NCI-H2196 treated with DMSO at 0.1 percent for 48 hours (cell line): ENCODE measurements around the gene PPARA.

Source experiments
- DNase-seq: peaks from one replicate; lab custom pipeline; 2025; ENCODE audit not compliant: unreplicated experiment; lab: John Stamatoyannopoulos, UW

Gene PPARA

DNA sequence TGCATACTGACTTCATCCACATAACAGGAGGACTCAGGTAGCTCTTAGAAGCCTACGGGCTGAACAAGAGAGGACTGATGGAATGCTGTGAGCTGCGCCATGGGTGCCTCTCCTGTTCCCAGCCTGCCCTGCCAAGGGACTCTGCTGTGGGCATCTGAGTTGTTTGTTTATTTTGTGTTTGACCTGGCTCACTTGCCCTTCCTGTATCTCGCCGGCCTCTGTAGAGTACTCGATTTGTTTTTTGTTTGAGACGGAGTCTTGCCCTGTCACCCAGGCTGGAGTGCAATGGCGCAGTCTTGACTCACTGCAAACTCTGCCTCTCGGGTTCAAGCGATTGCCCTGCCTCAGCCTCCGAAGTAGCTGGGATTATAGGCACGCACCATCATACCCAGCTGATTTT is 119.2 kb downstream of the PPARA start:
- DNase-seq, result no peak

DNA sequence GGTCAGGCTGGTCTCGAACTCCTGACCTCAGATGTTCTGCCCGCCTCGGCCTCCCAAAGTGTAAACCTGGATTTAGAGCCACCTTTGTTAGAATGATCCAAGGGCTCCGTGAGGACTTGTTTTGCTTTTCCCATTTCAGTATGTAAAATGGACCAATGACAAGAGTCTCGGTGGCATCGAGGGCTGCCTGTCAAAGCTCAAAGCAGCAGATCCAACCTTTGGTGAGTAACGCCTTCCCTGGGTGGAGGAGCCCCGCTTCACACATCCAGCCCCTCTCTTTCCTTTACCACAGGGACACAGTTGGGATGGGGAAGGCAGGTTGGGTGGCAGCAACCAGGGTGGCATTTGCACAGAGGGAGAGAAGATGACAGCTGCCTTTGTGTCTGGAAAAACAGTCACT is 121.9 kb downstream of the PPARA start:
- no peak for DNase-seq

DNA sequence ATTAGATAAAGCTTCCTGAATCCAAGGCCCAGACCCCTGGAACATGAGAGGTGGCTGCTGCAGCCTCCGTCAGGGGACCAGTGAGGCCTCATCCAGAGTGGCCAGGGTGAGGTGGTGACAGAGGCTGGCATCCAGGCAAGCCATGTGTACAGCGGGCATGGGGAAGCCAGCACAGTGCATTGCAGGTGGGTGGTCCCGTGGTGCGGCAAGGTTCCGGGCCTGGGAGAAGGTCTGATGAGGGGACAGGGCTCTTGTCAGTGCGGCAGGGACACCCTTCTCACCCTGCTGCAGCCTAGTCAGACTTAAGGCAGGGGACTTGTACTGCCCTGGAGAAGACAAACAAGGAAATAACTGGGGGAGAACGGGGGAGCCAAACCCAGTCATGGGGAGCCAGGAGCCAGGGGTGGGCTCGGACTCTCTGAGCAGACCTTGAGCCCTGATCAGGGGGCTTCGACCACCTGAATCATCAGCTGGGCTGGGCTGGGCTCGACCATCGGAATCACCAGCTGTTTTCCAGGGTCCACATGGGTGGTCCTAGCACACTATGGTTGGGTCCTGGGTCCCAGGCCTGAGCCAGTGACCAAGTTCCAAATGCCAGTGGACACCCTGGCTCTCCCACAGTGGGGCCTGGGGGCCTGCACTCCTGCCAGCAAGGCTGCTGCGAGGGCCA is 122.6 kb downstream of the PPARA start:
- DNase-seq, result no peak

DNA sequence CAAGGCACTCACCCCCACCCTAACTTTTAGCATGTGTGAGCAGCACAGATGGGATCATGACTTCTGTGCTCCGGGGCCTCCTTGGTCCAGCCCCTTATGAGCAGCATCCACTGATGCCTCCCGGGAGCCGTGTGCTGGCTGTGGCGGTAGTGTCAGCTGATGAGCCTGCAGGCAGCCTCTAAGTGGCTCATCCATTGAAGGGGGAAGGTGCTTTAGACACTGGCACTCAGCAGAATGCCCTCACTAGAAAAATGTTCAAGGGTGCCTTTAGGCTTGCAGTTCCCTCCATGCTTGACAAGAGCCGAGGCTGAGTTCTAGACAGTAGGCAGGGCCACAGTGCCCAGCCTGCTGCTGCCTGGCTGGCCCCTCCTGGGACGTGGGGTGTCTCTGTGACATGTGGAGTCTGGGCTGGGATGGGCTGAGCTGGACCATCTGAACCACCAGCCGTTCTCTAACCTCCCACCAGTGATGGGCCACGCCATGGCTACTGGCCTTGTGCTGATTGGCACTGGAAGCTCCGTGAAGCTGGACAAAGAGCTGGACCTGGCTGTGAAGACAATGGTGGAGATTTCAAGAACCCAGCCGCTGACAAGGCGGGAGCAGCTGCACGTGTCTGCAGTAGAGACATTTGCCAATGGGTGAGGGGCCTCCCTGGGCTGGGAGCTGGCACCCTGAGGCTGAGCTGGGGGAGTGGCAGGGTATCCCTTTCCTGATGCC is 123.3 kb downstream of the PPARA start:
- DNase-seq, result no peak

DNA sequence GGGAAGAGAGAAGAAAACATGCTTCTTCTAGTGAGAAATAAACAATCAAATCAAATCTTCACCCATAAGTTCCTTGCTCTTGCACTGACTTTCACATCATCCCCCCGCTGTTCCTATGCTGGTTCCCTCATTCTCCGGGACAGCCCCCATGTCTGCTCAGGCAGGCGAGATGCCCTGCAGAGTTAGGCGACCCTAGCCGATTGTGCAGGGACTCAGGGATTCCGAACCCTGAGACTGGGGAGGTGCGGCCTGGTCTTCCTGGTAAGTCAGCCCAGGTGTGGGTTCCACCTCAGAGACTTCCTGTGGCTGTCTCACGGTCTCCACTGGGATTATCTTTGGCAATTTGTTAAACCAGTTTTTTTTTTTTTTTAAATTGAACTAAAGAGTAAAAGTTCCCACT is 124.1 kb downstream of the PPARA start:
- no peak for DNase-seq

DNA sequence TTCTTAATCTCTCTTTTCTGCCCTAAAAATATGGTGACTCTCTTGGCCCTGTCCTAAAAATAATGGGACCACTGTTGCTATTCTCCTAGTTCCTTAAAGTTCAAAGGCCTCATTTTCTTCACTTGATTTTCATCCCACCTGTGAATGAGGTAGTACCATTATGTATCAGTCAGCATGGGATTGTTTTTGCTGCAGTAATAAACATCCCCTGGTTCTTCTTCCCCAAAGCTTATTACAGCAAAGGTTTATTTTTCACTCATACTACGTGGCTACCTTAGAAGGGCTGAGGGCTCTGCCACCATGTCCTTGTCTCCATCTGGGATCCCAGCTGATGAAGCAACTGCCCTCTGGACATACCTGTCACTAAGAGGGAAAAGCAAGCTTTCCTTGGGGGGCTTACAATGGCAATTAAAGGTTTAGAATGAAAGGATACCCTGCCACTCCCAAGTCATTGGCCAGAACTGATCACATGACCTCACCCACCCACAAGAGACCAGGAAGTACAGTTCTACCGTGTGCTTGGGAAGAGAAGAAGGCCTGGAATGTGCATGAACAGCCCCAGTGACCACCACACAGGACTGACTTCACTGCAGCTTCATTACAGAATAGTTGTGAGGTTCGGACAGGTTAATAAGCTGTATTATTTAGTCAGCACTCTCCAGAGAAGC is 125.3 kb downstream of the PPARA start:
- DNase-seq, result no peak

DNA sequence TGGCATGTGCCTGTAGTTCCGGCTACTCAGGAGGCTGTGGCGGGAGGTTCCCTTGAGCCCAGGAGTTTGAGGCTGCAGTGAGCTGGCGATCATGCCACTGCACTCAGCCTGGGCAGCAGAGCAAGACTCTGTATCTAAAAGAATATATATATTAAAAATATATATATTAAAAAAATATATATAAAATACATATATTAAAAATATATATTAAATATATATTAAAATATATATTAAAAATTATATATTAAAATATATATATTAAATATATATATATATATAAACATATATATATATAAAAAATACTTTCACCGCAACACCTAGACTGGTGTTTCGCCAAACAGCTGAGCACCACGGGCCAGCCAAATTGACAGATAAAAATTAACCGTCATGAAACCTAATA is 126.2 kb downstream of the PPARA start:
- no peak for DNase-seq

DNA sequence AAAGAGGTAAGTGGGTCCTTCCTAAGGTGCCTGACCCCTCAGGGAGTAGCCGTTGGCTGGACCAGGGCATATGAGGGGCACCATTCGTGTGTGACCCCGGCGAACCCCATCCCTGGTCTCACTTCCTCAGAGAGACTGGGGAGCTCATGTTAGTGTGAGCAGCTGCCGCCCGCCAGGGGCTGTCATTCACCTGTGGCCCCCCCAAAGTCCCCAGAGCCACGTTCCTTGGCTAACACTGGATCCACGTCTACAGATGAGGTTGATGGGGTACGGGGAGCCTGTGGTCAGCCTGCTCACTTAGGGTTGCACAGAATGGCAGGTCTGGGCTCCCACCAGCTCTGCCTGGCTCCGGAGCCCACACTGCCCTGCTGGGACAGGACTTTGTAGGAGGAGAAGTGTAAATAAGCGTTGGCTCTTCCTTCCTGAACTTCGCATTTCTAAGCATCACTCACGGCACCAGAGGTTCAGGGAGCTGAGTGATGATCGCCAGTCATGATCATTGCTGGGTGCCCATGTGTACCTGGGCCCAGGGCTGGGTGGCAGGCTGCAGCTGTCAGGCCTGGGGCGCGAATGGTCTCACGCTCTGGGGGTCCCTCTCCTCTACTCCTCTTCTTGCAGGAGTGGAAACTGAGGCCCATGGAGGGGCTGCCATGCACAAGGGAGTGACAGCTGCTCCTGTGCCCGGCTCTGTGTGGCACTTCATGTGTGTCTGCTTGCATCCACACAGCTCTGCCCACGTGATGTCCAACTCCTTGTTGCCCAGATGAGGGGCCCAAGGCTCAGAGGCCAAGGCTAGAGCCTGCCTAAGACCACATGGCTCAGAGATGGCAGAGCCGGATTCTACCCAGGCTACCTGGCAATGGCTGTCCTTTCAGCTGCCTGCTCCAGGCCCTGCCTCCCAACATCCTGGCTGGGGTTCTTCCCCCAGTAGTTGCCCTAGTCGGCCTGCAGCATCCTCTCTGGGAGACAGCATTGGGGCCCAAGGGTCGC is 128.6 kb downstream of the PPARA start:
- DNase-seq, result no peak

DNA sequence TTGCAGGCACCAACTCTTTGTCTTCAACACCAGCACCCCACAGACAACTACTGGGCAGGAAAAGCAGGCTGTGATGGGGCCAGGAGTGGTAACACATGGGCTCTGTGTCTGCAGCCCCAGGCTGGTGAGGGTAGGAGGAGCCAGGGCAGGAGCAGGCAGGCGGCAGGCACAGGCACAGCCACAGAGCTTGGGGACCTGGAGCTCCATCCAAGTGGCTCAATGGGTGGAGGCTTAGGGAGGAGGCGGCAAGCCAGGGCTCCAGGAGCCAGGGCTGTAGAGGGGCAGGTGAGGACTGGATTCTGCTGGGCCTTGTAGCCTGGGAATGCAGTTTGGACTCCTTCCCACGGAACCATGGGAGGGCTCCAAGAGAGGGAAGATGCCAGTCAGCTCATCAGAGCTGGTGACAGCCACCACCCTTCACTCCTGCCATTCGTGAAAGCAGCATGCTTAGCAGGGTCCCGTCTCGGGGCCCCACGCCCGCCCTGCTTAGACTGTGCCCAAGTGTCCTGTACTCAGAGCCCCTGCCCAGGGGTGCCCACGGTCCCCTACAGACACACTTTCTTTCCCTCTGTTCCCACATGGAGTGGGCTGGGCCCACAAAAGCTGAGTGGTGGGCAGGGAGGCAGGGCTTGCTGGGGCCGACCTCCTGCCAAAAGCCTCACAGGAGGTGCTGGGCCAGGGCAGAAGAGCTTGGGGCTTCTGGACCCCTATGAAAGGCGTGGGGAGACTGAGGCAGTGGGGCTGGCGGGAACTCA is 129.9 kb downstream of the PPARA start:
- no peak for DNase-seq

DNA sequence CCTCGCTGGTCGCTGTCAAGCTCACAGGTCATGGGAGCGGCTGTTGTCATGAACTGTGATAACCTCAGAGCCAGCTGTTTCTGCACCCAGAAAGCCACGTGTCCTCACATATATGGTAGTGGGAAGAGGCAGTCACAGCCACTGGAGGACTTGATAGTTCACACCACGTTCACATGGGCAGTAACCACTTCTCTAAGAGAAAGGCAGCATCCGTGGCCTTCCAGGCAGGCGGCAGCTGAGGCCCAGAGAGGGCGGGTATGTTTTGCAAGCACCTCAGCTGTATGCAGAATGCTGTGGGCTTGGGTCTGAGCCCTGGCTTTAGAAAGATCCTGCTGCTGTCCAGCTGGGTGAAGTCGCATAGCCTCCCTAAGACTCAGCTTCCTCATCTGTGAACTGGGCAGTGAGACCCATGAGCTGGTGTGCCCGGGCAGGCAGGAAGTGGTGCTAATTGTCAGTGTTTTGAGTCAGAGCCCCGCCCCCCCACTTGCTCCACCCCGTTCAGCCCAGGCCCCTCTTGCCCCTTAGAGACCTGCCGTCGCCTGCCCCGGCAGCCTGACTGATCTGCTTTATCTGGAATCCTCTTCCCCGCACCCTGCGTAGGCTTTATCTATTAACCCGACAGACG is 130.8 kb downstream of the PPARA start:
- no peak for DNase-seq

DNA sequence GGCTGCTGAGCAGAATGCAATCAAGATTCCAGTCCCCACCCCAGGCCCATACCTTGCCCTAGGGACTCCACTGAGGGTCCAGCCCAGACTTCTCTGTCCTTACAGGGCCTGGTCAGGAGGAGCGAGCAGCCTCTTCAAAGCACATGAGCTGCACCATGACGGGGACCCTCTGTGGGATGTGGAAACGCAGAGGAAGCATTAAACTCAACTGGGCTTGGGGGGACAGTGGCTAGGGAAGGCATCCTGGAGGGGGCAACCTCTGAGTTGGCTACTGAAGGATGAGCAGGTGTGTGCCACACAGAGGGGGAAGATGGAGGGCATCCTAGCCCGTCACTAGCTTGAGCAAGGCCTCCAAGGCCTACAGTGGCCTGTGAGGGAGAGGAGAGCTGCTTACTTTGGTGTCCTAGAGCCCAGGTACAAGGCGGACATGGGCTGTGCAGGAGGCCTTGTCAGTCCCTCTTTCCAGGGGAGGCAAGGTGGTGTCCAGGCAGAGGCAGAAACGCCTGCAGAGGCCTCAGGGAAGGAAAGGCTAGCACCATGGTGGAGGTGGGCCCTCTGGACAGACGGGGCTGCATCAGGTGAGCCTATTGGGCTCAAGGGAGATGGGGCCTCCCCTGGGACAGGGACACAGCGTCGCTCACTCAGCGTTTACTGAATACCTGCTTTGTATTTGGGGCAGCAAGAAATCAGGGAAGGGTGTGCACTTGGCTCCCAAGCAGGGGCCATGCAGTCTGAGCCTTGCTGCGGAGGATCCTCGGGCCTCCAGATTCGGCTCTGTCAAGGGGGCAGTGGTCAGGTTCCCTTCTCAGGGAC is 131.7 kb downstream of the PPARA start:
- no peak for DNase-seq

DNA sequence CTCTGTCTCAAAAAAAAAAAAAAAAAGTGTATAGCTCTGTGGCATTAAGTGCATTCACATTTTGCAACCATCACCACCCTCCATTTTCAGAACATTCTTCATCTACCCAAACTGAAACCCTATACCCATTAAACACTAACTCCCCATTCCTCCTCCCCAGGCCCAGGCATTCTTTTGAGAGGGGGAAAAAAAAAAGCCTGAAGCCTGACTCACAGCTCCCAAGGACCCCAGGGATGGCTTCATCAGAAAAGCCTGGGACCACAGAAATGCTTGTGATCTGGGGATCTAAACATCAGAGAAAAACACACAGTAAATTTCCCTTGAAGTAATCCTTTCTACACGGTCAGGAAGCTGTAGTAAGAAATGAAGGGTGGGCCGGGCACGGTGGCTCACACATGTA is 135.7 kb downstream of the PPARA start:
- DNase-seq, result no peak

DNA sequence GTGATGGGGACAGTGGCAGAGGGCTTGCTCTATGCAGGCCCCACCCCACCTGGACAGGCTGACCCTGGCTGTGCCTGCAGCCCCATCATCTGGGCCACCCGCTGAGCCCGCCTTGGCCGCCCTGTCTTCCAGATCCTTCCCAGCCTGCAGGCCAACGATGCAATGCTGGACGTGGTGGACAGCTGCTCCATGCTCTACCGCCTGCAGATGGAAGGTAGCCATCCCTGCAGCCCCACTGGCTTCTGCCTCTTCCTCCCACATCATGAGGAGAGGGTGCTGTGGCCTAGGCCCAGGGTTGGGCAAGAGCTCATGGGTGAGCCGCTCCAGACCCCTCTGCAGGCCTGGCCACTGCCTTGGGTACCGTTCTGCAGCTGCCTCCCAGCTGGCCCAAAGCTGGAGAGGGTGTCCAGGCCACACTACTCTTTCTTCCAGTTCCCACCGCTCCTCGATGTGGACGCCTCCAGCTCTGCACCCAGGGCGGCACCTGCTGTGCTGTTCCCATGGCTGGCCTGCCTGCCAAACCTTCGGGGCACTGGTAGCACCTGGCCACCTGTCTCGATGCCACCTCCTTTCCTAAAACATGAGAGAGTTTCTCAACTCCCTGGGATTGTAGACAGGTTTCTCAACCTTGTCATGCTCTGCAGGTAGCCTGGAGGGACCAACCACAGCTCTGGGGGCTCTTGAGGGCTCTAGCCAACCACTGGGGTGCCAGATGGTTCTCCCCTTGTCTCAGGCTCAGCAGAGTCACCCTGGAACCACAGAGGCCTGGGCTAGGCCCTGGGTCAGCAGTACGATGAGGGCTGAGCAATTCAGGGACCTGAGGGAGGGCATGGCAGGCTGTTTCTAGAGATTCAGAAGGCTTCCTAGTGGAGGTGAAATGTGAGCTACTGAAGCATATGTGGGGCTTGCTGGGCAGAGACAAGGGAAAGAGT is 136.9 kb downstream of the PPARA start:
- DNase-seq, result no peak

DNA sequence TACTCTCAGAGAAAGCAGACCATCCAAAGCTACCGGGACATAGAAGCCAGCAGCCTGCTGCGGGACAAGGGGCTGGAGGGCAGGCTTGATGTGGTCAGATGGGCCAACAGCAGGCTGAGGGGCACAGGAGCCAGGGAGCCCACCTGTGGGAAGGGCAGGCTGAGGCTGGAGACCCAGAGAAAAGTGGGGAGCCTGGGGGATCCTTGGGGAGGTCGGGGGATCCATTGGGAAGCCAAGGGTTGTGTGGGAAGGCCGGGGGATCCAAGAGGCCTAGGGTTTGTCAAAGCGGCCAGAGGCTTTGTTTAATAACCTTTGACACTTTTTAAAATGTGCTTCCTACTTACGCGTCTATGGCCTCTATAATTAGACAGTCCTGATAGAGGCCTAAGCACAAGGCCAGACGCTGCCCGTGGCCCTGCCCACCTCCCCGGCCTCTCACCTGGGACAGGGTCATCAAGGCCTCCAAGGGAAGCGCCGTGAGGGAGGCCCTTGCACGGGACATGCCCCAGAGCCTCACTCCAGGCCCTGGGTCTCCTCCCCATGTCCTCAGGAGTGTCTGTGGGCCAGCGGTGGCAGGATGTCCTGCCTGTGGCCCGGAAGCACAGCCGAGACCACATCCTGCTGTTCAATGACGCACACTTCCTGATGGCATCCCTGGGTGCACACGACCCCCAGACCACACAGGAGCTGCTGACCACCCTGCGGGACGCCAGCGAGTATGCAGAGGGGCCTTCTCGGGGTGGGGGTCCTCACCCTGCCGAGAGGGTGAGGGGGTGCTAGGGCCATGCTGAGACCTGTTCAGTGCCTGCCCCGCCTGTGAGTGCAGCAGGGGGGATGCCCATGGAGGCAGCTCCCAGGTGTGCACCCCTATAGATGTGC is 137.8 kb downstream of the PPARA start:
- DNase-seq, result no peak

DNA sequence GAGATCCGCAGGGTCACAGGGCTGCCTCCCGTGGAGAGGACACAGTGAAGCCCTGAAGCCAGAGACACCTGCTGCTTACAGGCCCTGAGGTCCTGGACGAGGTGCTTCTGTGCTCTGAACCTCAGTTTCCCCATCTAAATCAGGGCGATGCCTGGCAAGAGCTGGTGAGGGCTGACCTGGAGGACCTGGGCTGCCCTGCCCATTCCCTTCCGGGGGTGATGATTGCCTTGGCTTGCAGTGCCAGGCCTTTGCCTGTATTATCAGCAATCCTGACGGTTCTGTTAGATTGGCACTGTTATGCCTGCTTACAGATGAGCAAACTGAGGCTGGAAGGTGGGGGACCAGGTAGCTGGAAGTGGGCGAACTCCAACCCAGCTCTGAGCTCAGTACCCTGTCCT is 138.5 kb downstream of the PPARA start:
- no peak for DNase-seq

DNA sequence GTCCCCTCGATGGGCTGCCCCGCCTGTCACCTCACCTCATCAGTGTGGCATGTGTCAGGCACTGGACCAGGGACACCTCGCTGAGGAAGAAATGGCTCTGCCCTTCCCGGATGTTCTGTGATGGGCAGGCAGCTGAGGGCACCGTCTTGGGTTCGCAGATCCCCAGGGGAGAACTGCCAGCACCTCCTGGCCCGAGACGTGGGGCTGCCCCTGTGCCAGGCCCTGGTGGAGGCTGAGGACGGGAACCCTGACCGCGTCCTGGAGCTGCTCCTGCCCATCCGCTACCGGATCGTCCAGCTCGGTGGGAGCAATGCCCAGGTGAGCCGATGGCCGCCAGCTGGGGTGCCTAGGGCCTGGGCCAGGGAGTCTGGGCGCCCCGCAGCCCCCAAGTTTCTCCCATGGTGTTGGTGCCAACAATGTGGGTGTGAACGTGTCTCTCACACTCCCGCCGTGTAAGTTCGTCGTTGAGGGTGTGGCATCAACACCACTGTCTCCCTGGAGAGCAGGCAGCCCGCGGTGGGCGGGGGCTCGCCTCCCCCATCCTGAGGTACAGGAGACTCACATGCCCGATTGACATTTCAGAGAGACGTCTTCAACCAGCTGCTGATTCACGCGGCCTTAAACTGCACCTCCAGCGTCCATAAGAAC is 139.0 kb downstream of the PPARA start:
- no peak for DNase-seq
